AG09319 (cell line): ENCODE data around the gene ARHGAP44.

Experiments
- DNase-seq: peaks from one replicate; pipeline ENCODE4 v3.0.0-alpha.2; 2010; ENCODE audit warnings: low read depth; ENCODE audit errors: extremely low read depth
- CTCF ChIP-seq: IDR thresholded peaks from 2 replicates; pipeline ENCODE4 v1.5.1; 2011; ENCODE audit warnings: low read depth, mild to moderate bottlenecking, inconsistent platforms, low read length, moderate library complexity

Gene ARHGAP44

GRCh38 chr17:13027246-13027645, 237.9 kb downstream of the ARHGAP44 start:
- TF ChIP-seq CTCF, result no peak
- no peak for DNase-seq

- TF ChIP-seq CTCF, result no peak
- no peak for DNase-seq
Measured at GRCh38 chr17:13029340-13029739, 240.0 kb downstream of the ARHGAP44 start.

GRCh38 chr17:13030056-13030455, 240.8 kb downstream of the ARHGAP44 start:
- no peak for TF ChIP-seq CTCF
- DNase-seq, result no peak

GRCh38 chr17:13030459-13031300, 241.4 kb downstream of the ARHGAP44 start:
- no peak for DNase-seq
- peak; percentile 74 for TF ChIP-seq CTCF

- peak; percentile 74 for TF ChIP-seq CTCF
Measured at GRCh38 chr17:13031718-13032350, 242.5 kb downstream of the ARHGAP44 start.

GRCh38 chr17:13035420-13035819, 246.1 kb downstream of the ARHGAP44 start:
- TF ChIP-seq CTCF, result no peak
- DNase-seq, result no peak

More at GRCh38 chr17:13031718-13032350, 242.5 kb downstream of the ARHGAP44 start:
- no peak for DNase-seq

GRCh38 chr17:13036751-13037150, 247.5 kb downstream of the ARHGAP44 start:
- no peak for TF ChIP-seq CTCF
- no peak for DNase-seq
